ENCODE results near the gene AP1G1. TPM values are rescaled to one million over a fixed set of nuclear protein-coding genes. Genes with fewer than 3 reads are reported as not detected.

AP1G1 gene
- total and polyA plus RNA-seq, 10 of the 15 experiments (the other 5 are each of a cell fraction or from before 2014, with no cell fraction given): 5.9 to 83.7 (median 47.8) TPM

- TF ChIP-seq ZBTB4 (CRISPR knock-in tag; IDR thresholded peaks at IDR 0.05) (no peak), BMI1 (IDR thresholded peaks at IDR 0.05; ENCODE audit: borderline replicate concordance) (no peak), POLR2A (IDR thresholded peaks at IDR 0.05; ENCODE audit: low read depth, low read length) (no peak), EZH2 (IDR thresholded peaks at IDR 0.05; ENCODE audit: borderline replicate concordance, control insufficient read depth, low read depth, low read length) (no peak), CREM (IDR thresholded peaks at IDR 0.05; ENCODE audit: low read depth) (no peak)
These were observed 12.0 kb downstream of the AP1G1 start (continued) for GRCh38 chr16:71796501-71797097.

GRCh38 chr16:71794943-71795342, 13.7 kb downstream of the AP1G1 start:
- no peaks in the 10 kb centered on the region for H3K9me3 ChIP-seq (replicated peaks; ENCODE audit: control insufficient read depth, insufficient read depth, low read length)
- H3K4me1 ChIP-seq (ENCODE audit: control insufficient read depth, insufficient read depth, low read length): peaks cover 3% of the 10 kb centered on the region; the same call in 1 of the 2 replicates
- 0% methylated on average over 1 of the region's 1 CpG for WGBS (ENCODE audit: insufficient coverage, insufficient replicate concordance, low lambda C conversion rate, missing lambda C conversion rate)
- peak; percentile 65 for FAIRE-seq
- peaks cover 62% of the 10 kb centered on the region for H3K79me2 ChIP-seq (ENCODE audit: control insufficient read depth, insufficient read depth, low read length)
- BruUV-seq (replicated peaks): no TSS peak
- no peak overlapping the region for H2AFZ ChIP-seq (ENCODE audit: control insufficient read depth, low read depth, low read length)
- ChIA-PET RAD21 (ENCODE audit: unreplicated experiment) (interaction anchor here (0.6 to 1.6 kb wide), 7 partner anchors 13 to 88 kb away, joined by 3 to 4 read pairs (median 3); no protein-coding TSS in a partner anchor), POLR2A (interaction anchor here (0.6 to 2.1 kb wide), 7 partner anchors 10 to 562 kb away, joined by 3 to 9 read pairs (median 6); partner anchors contain the start of gene AP1G1), SMC1A (ENCODE audit: uncharacterized antibody, unreplicated experiment) (interaction anchor here (0.7 to 2.1 kb wide), 14 partner anchors 10 to 1767 kb away, joined by 3 to 9 read pairs (median 3); no protein-coding TSS in a partner anchor), CTCF (interaction anchor here (0.5 to 2.0 kb wide), 7 partner anchors 10 to 184 kb away, joined by 3 to 6 read pairs (median 4); no protein-coding TSS in a partner anchor)
- no peak overlapping the region for H3K4me2 ChIP-seq (ENCODE audit: control insufficient read depth, insufficient read depth)
- peaks cover 0 to 13% of the 10 kb centered on the region in 2 experiments; a peak in 2 of 4 replicates for H3K36me3 ChIP-seq (ENCODE audit: control insufficient read depth in 2 of 2, insufficient read depth in 2 of 2, low read length in 1 of 2)
- no peak overlapping the region for H3K4me3 ChIP-seq
- in situ Hi-C loops (cut with MboI) (no loop called here), intact Hi-C loops (cut with micrococcal nuclease; ENCODE audit: unreplicated experiment) (no loop called here)
- no peak overlapping the region for H3K27ac ChIP-seq (ENCODE audit: control insufficient read depth, insufficient read depth)
- peak; percentile 48 for ATAC-seq
- no peak for DNase-seq (ENCODE audit: low read depth, low spot score)
- no peaks in the 10 kb centered on the region for H4K20me1 ChIP-seq (ENCODE audit: control insufficient read depth, insufficient read depth)
- H3K9ac ChIP-seq (ENCODE audit: control insufficient read depth, insufficient read depth, low read length): no peak overlapping the region
- no peaks in the 10 kb centered on the region for H3K27me3 ChIP-seq (replicated peaks in 1 of 2; ENCODE audit: control insufficient read depth in 2 of 2, insufficient read depth in 2 of 2, low read length in 1 of 2)
- TF ChIP-seq POLR2AphosphoS2 (IDR thresholded peaks at IDR 0.05; ENCODE audit: low read depth, low read length) (no peak), TCF7 (IDR thresholded peaks at IDR 0.05; ENCODE audit: borderline replicate concordance) (no peak), IRF4 (IDR thresholded peaks at IDR 0.05; ENCODE audit: low read depth, low read length) (no peak), CEBPZ (IDR thresholded peaks at IDR 0.05; ENCODE audit: low read depth, low read length) (no peak), SREBF1 (IDR thresholded peaks at IDR 0.05; ENCODE audit: low read length) (no peak), MYC (IDR thresholded peaks at IDR 0.05; ENCODE audit: insufficient read depth, insufficient read length, insufficient replicate concordance, low read length, severe bottlenecking) (no peak), EZH2 (IDR thresholded peaks at IDR 0.05; ENCODE audit: borderline replicate concordance, control insufficient read depth, low read depth, low read length) (no peak), SP1 (IDR thresholded peaks at IDR 0.05; ENCODE audit: low read depth, low read length) (no peak), SKIL (IDR thresholded peaks at IDR 0.05; ENCODE audit: low read depth, poor library complexity, severe bottlenecking) (no peak)
